Fibroblast of lung (primary cell): Measurements from ENCODE around the gene PARP6. TPM values are rescaled to one million over a fixed set of nuclear protein-coding genes. Genes with fewer than 3 reads are reported as not detected.

Experiments used
- DNase-seq, 2 donors: peaks; one replicate each; pipeline versions ENCODE4 v3.0.0 to v3.0.0-alpha.2; 2010; ENCODE audit warnings: low read depth in 2 of 2
- H2AFZ ChIP-seq: 2 replicates; pipeline ENCODE4 v1.5.1; 2012; ENCODE audit warnings: low read length, control low read depth, inconsistent platforms
- H3K27ac ChIP-seq: 2 replicates; pipeline ENCODE4 v1.5.1; 2011; ENCODE audit warnings: low read length, control low read depth; ENCODE audit not compliant: insufficient read depth
- H3K27me3 ChIP-seq: 2 replicates; pipeline ENCODE4 v1.5.1; 2011; ENCODE audit warnings: mild to moderate bottlenecking, low read length; ENCODE audit not compliant: control insufficient read depth, insufficient read depth
- H3K36me3 ChIP-seq: 2 replicates; pipeline ENCODE4 v1.5.1; 2011; ENCODE audit warnings: low read length; ENCODE audit not compliant: control insufficient read depth, insufficient read depth
- H3K4me1 ChIP-seq: 2 replicates; pipeline ENCODE4 v1.5.1; 2011; ENCODE audit warnings: low read length; ENCODE audit not compliant: control insufficient read depth, insufficient read depth; ENCODE audit errors: extremely low read depth
- H3K4me2 ChIP-seq: 2 replicates; pipeline ENCODE4 v1.5.1; 2011; ENCODE audit warnings: low read length, control low read depth; ENCODE audit not compliant: insufficient read depth; ENCODE audit errors: extremely low read depth
- H3K4me3 ChIP-seq, 4 experiments: fragments of 200-600 bp in 1 of 4; sonication (generic) in 1 of 4; replicated peaks in 1 of 4; 2 replicates each; pipeline ENCODE4 v1.5.1; 2011 to 2016; ENCODE audit warnings: low read length in 4 of 4, low read depth in 3 of 4, mild to moderate bottlenecking in 3 of 4, control low read depth in 2 of 4, inconsistent platforms in 1 of 4, mixed read lengths in 1 of 4; ENCODE audit not compliant: insufficient read depth in 1 of 4; ENCODE audit errors: control extremely low read depth in 1 of 4
- H3K79me2 ChIP-seq: 2 replicates; pipeline ENCODE4 v1.5.1; 2012; ENCODE audit warnings: mild to moderate bottlenecking, low read length, inconsistent platforms; ENCODE audit not compliant: control insufficient read depth, insufficient read depth
- H3K9ac ChIP-seq: 2 replicates; pipeline ENCODE4 v1.5.1; 2011; ENCODE audit warnings: mild to moderate bottlenecking, low read length, control low read depth; ENCODE audit not compliant: insufficient read depth
- H3K9me3 ChIP-seq: 2 replicates; pipeline ENCODE4 v1.5.1; 2012; ENCODE audit warnings: low read depth, low read length; ENCODE audit not compliant: control insufficient read depth, insufficient read depth
- H4K20me1 ChIP-seq: 2 replicates; pipeline ENCODE4 v1.5.1; 2011; ENCODE audit warnings: low read length; ENCODE audit not compliant: control insufficient read depth, insufficient read depth; ENCODE audit errors: extremely low read depth
- CTCF ChIP-seq, 2 donors: IDR thresholded peaks in 1 of 2; conservative IDR thresholded peaks in 1 of 2; 1 replicate in 1 of 2; 2 replicates in 1 of 2; pipeline ENCODE4 v1.5.1; 2011 to 2012; ENCODE audit warnings: low read length in 2 of 2, control low read depth in 1 of 2, inconsistent platforms in 1 of 2, low read depth in 1 of 2, mild to moderate bottlenecking in 1 of 2
- EZH2 ChIP-seq: IDR thresholded peaks from 2 replicates; pipeline ENCODE4 v1.5.1; 2012; ENCODE audit warnings: low read length, control low read depth, mild to moderate bottlenecking; ENCODE audit errors: missing control alignments
- polyA plus RNA-seq, 2 donors: library from polyadenylated mRNA; depleted of rRNA in 1 of 2; stranded (reverse) in 1 of 2; unstranded in 1 of 2; fragments of >200 nt; gene quantifications; 2 replicates each; pipeline ENCODE4 v1.2.1, GENCODE V29; 2011 to 2012; ENCODE audit warnings: missing spikeins in 1 of 2
- total RNA-seq: library from RNA; depleted of rRNA; stranded (reverse); fragments of >200 nt; gene quantifications from 2 replicates; pipeline ENCODE4 v1.2.1, GENCODE V29; 2014

The PARP6 gene
- total and polyA plus RNA-seq, 2 donors (not counting 1 experiment from before 2014, with no cell fraction given), result 27.4 to 37.7 TPM

- Histone ChIP-seq H3K27me3 (no peaks in the 10 kb centered on the region), H3K9me3 (no peaks in the 10 kb centered on the region), H3K4me2 (no peak overlapping the region), H4K20me1 (no peaks in the 10 kb centered on the region), H2AFZ (no peak overlapping the region), H3K9ac (no peak overlapping the region), H3K4me3 (no peak overlapping the region), H3K4me1 (no peaks in the 10 kb centered on the region), H3K27ac (no peak overlapping the region), H3K79me2 (no peaks in the 10 kb centered on the region), H3K36me3 (peaks cover 23% of the 10 kb centered on the region)
- TF ChIP-seq CTCF (conservative IDR thresholded peaks at IDR 0.05 in 1 of 2, IDR thresholded peaks at IDR 0.05 in 1 of 2; ENCODE audit: low read depth in 1 of 2, low read length in 2 of 2), result no peak
- TF ChIP-seq EZH2, result no peak
- DNase-seq, result no peak
Measured at GRCh38 chr15:72196409-72197040, 75.8 kb downstream of the PARP6 start.

GRCh38 chr15:72195101-72195511 lies 77.2 kb downstream of the PARP6 start:
- Histone ChIP-seq H3K9ac (no peak overlapping the region), H3K4me2 (no peak overlapping the region), H3K79me2 (no peaks in the 10 kb centered on the region), H3K27ac (no peak overlapping the region), H3K36me3 (peaks cover 11% of the 10 kb centered on the region), H4K20me1 (no peaks in the 10 kb centered on the region), H3K4me1 (no peaks in the 10 kb centered on the region), H3K9me3 (no peaks in the 10 kb centered on the region), H3K27me3 (peaks cover 5% of the 10 kb centered on the region), H2AFZ (no peak overlapping the region), H3K4me3 (no peak overlapping the region)
- no peak for DNase-seq
- no peak for TF ChIP-seq EZH2
- no peak for TF ChIP-seq CTCF (conservative IDR thresholded peaks at IDR 0.05 in 1 of 2, IDR thresholded peaks at IDR 0.05 in 1 of 2; ENCODE audit: low read depth in 1 of 2, low read length in 2 of 2)

GRCh38 chr15:72193836-72194396 lies 78.4 kb downstream of the PARP6 start:
- TF ChIP-seq EZH2, result no peak
- TF ChIP-seq CTCF (conservative IDR thresholded peaks at IDR 0.05 in 1 of 2, IDR thresholded peaks at IDR 0.05 in 1 of 2; ENCODE audit: low read depth in 1 of 2, low read length in 2 of 2), result no peak
- Histone ChIP-seq H3K9me3 (no peaks in the 10 kb centered on the region), H3K27me3 (peaks cover 5% of the 10 kb centered on the region), H4K20me1 (no peaks in the 10 kb centered on the region), H3K4me3 (no peak overlapping the region), H3K4me2 (no peak overlapping the region), H3K36me3 (peaks cover 9% of the 10 kb centered on the region), H2AFZ (no peak overlapping the region), H3K27ac (no peak overlapping the region), H3K4me1 (no peaks in the 10 kb centered on the region), H3K9ac (no peak overlapping the region), H3K79me2 (no peaks in the 10 kb centered on the region)
- DNase-seq, result no peak
